K562 (cell line): Measurements from ENCODE around the gene GZF1. TPM values are rescaled to one million over a fixed set of nuclear protein-coding genes. Genes with fewer than 3 reads are reported as not detected.

Source experiments
- CCAR2 ChIP-seq: fragments of 200-400 bp; formaldehyde crosslinking; IDR thresholded peaks from 2 replicates; pipeline ENCODE4 v1.6.1; 2017; ENCODE audit warnings: mild to moderate bottlenecking, low read depth, low read length
- E2F5 ChIP-seq: sonication (generic); formaldehyde crosslinking; IDR thresholded peaks from 2 replicates; pipeline ENCODE4 v1.8.0; 2022; ENCODE audit warnings: mild to moderate bottlenecking, missing genetic modification reagents
- FOXK2 ChIP-seq, 2 experiments: fragments of 450-650 bp; IDR thresholded peaks in 1 of 2; conservative IDR thresholded peaks in 1 of 2; 2 replicates each; pipeline ENCODE4 v1.6.1; 2016; ENCODE audit warnings: low read depth in 2 of 2, mild to moderate bottlenecking in 1 of 2
- GATA2 ChIP-seq: sonication (generic); formaldehyde crosslinking; IDR thresholded peaks from 2 replicates; pipeline ENCODE4 v1.4.0; 2020; ENCODE audit warnings: mild to moderate bottlenecking, missing genetic modification reagents
- HDGF ChIP-seq: fragments of 450-650 bp; IDR thresholded peaks from 2 replicates; pipeline ENCODE4 v1.6.1; 2016
- HNRNPUL1 ChIP-seq: fragments of 200-400 bp; formaldehyde crosslinking; IDR thresholded peaks from 2 replicates; pipeline ENCODE4 v1.6.1; 2017; ENCODE audit warnings: low read length
- MYBL2 ChIP-seq, 2 experiments: fragments of 450-650 bp in 1 of 2; sonication (generic) in 1 of 2; formaldehyde crosslinking in 1 of 2; IDR thresholded peaks; 2 replicates each; pipeline versions ENCODE4 v1.6.1 to v1.8.1; 2017 to 2022; ENCODE audit warnings: borderline replicate concordance in 1 of 2, inconsistent platforms in 1 of 2, low read depth in 1 of 2, mild to moderate bottlenecking in 1 of 2, missing genetic modification reagents in 1 of 2, moderate library complexity in 1 of 2
- SRF ChIP-seq, 2 experiments: fragments of 250-450, 450-650 bp in 1 of 2; sonication (Bioruptor Pico) in 1 of 2; sonication (generic) in 1 of 2; formaldehyde crosslinking; IDR thresholded peaks; 2 replicates each; pipeline versions ENCODE4 v1.5.0 to v1.5.1; 2020 to 2022; ENCODE audit warnings: mild to moderate bottlenecking in 1 of 2, missing genetic modification reagents in 1 of 2
- YY1 ChIP-seq, 3 experiments: IDR thresholded peaks; 2 replicates each; pipeline ENCODE4 v1.6.1; 2011; ENCODE audit warnings: low read length in 2 of 3, mild to moderate bottlenecking in 2 of 3, moderate library complexity in 2 of 3, borderline replicate concordance in 1 of 3, control low read depth in 1 of 3, low read depth in 1 of 3; ENCODE audit not compliant: insufficient read depth in 3 of 3, insufficient replicate concordance in 2 of 3, control insufficient read depth in 1 of 3, insufficient read length in 1 of 3; ENCODE audit errors: extremely low read depth in 1 of 3
- ZFX ChIP-seq: sonication (generic); formaldehyde crosslinking; IDR thresholded peaks from 2 replicates; pipeline ENCODE4 v1.8.0; 2022; ENCODE audit warnings: mild to moderate bottlenecking, missing genetic modification reagents, moderate library complexity
- ZNF436 ChIP-seq: fragments of 250-450, 450-650 bp; sonication (Bioruptor Pico); formaldehyde crosslinking; IDR thresholded peaks from 2 replicates; pipeline ENCODE4 v1.7.0; 2020; ENCODE audit warnings: mild to moderate bottlenecking
- ZNF764 ChIP-seq: fragments of 250-450 bp; sonication (Bioruptor Pico); IDR thresholded peaks from 2 replicates; pipeline ENCODE4 v1.4.0; 2020; ENCODE audit warnings: low read depth, mild to moderate bottlenecking, moderate library complexity
- ZNF780A ChIP-seq: fragments of 250-450 bp; sonication (Bioruptor Pico); IDR thresholded peaks from 2 replicates; pipeline ENCODE4 v1.5.0; 2021; ENCODE audit warnings: mild to moderate bottlenecking
- polyA plus RNA-seq, 8 experiments: library from polyadenylated mRNA; depleted of rRNA in 4 of 8; stranded (reverse) in 5 of 8; unstranded in 3 of 8; fragments of >200 nt; fragmentation: Nextera tagmentation in 2 of 8; fragmentation: Illumina TruSeq in 1 of 8; extraction: Ambion mirVana in 2 of 8; extraction: Trizol in 1 of 8; gene quantifications; 2 replicates each; pipeline versions ENCODE4 v1.2.1 to v1.2.3, GENCODE V29; 2011 to 2014; ENCODE audit warnings: inconsistent platforms in 1 of 8, missing spikeins in 1 of 8
- total RNA-seq, 7 experiments: library from RNA; depleted of rRNA in 6 of 7; stranded (reverse); fragments of >200 nt in 6 of 7; fragmentation: Illumina TruSeq in 2 of 7; extraction: Trizol in 2 of 7; gene quantifications; 2 replicates each; pipeline versions ENCODE4 v1.2.1 to v1.2.3, GENCODE V29; 2011 to 2021; ENCODE audit warnings: low replicate concordance in 1 of 7
- TF ChIP-seq, protein P1 (sequence below): fragments of 250-450 bp; sonication (Bioruptor Pico); IDR thresholded peaks from 2 replicates; pipeline ENCODE4 v1.5.0; 2021; ENCODE audit warnings: mild to moderate bottlenecking, borderline replicate concordance
- TF ChIP-seq, protein P2 (sequence below): fragments of 250-450 bp; sonication (Bioruptor Pico); IDR thresholded peaks from 2 replicates; pipeline ENCODE4 v1.6.1; 2021; ENCODE audit warnings: mild to moderate bottlenecking
- TF ChIP-seq, protein P3 (sequence below): sonication (generic); formaldehyde crosslinking; IDR thresholded peaks from 2 replicates; pipeline ENCODE4 v1.8.1; 2023; ENCODE audit warnings: mild to moderate bottlenecking, missing genetic modification reagents

Gene GZF1
- total and polyA plus RNA-seq, 9 of the 15 experiments (the other 6 are each of a cell fraction or from before 2014, with no cell fraction given): 1.2 to 15.7 (median 7.4) TPM

GRCh38 chr20:23419995-23420901 lies 58.3 kb downstream of the GZF1 start (continued):
- TF ChIP-seq SRF (CRISPR knock-in tag; IDR thresholded peaks at IDR 0.05): no peak
- peak; percentile 5; the same call in 1 of the 2 replicates for TF ChIP-seq ZFX
- no peak for TF ChIP-seq GATA2 (CRISPR knock-in tag)
- peak; percentile 59 to 64; a peak in 2 of 4 replicates for TF ChIP-seq FOXK2 (conservative IDR thresholded peaks at IDR 0.05 in 1 of 2, IDR thresholded peaks at IDR 0.05 in 1 of 2; ENCODE audit: low read depth in 2 of 2)
- TF ChIP-seq, protein P1, sequence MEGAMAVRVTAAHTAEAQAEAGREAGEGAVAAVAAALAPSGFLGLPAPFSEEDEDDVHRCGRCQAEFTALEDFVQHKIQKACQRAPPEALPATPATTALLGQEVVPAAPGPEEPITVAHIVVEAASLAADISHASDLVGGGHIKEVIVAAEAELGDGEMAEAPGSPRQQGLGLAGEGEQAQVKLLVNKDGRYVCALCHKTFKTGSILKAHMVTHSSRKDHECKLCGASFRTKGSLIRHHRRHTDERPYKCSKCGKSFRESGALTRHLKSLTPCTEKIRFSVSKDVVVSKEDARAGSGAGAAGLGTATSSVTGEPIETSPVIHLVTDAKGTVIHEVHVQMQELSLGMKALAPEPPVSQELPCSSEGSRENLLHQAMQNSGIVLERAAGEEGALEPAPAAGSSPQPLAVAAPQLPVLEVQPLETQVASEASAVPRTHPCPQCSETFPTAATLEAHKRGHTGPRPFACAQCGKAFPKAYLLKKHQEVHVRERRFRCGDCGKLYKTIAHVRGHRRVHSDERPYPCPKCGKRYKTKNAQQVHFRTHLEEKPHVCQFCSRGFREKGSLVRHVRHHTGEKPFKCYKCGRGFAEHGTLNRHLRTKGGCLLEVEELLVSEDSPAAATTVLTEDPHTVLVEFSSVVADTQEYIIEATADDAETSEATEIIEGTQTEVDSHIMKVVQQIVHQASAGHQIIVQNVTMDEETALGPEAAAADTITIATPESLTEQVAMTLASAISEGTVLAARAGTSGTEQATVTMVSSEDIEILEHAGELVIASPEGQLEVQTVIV (CRISPR knock-in tag): no peak
- no peak for TF ChIP-seq CCAR2
- TF ChIP-seq ZNF780A (CRISPR knock-in tag): no peak
- TF ChIP-seq ZNF436 (CRISPR knock-in tag): no peak
- TF ChIP-seq MYBL2 (IDR thresholded peaks at IDR 0.05; ENCODE audit: low read depth): peak; percentile 65; the same call in 1 of the 2 replicates
- no peak for TF ChIP-seq MYBL2 (CRISPR knock-in tag; IDR thresholded peaks at IDR 0.05; ENCODE audit: borderline replicate concordance)
- TF ChIP-seq YY1 (IDR thresholded peaks at IDR 0.05; ENCODE audit: borderline replicate concordance in 1 of 3, control insufficient read depth in 1 of 3, extremely low read depth in 1 of 3, insufficient read depth in 3 of 3, insufficient read length in 1 of 3, insufficient replicate concordance in 2 of 3, low read depth in 1 of 3, low read length in 2 of 3): no peak
- no peak for TF ChIP-seq HNRNPUL1
- no peak for TF ChIP-seq HDGF
- TF ChIP-seq, protein P2, sequence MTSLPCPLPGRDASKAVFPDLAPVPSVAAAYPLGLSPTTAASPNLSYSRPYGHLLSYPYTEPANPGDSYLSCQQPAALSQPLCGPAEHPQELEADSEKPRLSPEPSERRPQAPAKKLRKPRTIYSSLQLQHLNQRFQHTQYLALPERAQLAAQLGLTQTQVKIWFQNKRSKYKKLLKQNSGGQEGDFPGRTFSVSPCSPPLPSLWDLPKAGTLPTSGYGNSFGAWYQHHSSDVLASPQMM (CRISPR knock-in tag): no peak
- no peak for TF ChIP-seq E2F5 (CRISPR knock-in tag)
- TF ChIP-seq, protein P3, sequence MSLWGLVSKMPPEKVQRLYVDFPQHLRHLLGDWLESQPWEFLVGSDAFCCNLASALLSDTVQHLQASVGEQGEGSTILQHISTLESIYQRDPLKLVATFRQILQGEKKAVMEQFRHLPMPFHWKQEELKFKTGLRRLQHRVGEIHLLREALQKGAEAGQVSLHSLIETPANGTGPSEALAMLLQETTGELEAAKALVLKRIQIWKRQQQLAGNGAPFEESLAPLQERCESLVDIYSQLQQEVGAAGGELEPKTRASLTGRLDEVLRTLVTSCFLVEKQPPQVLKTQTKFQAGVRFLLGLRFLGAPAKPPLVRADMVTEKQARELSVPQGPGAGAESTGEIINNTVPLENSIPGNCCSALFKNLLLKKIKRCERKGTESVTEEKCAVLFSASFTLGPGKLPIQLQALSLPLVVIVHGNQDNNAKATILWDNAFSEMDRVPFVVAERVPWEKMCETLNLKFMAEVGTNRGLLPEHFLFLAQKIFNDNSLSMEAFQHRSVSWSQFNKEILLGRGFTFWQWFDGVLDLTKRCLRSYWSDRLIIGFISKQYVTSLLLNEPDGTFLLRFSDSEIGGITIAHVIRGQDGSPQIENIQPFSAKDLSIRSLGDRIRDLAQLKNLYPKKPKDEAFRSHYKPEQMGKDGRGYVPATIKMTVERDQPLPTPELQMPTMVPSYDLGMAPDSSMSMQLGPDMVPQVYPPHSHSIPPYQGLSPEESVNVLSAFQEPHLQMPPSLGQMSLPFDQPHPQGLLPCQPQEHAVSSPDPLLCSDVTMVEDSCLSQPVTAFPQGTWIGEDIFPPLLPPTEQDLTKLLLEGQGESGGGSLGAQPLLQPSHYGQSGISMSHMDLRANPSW: no peak
- TF ChIP-seq ZNF764 (CRISPR knock-in tag): no peak
